Activated CD8-positive, alpha-beta T cell treated with anti-CD3 and anti-CD28 coated beads for 36 hours (primary cell): ENCODE results near the gene DAPK1. TPM values are rescaled to one million over a fixed set of nuclear protein-coding genes. Genes with fewer than 3 reads are reported as not detected.

Source experiments
- ATAC-seq: fragments of 200-7000 bp; cut with Tn5 transposase; one replicate; pipeline ENCODE4 v1.10.0; 2021; ENCODE audit warnings: mild to moderate bottlenecking, moderate library complexity
- CTCF ChIA-PET: fragments of 350-600 bp; sonication (Branson Sonifier 250); formaldehyde crosslinking; loops from one replicate; lab custom pipeline; 2021; ENCODE audit warnings: antibody characterized with exemption; lab: Charles Lee
- POLR2A ChIA-PET: fragments of 350-600 bp; sonication (Branson Sonifier 250); formaldehyde crosslinking; loops from one replicate; lab custom pipeline; 2021; ENCODE audit warnings: antibody characterized with exemption; lab: Charles Lee
- DNase-seq: peaks from one replicate; pipeline ENCODE4 v3.0.0-alpha.2; 2020
- H3K27ac Mint-ChIP-seq: one replicate; pipeline ENCODE4 v1.8.0; 2021; ENCODE audit warnings: mild to moderate bottlenecking, mixed read lengths
- H3K27me3 Mint-ChIP-seq: one replicate; pipeline ENCODE4 v1.8.0; 2021; ENCODE audit warnings: mixed read lengths
- H3K36me3 Mint-ChIP-seq: one replicate; pipeline ENCODE4 v1.8.0; 2021; ENCODE audit warnings: low read depth, mixed read lengths
- H3K4me1 Mint-ChIP-seq: one replicate; pipeline ENCODE4 v1.8.0; 2021; ENCODE audit warnings: low read depth, mixed read lengths
- H3K4me3 Mint-ChIP-seq: one replicate; pipeline ENCODE4 v1.8.0; 2021; ENCODE audit warnings: mild to moderate bottlenecking, moderate library complexity, mixed read lengths
- H3K9me3 Mint-ChIP-seq: one replicate; pipeline ENCODE4 v1.8.0; 2021; ENCODE audit warnings: mixed read lengths
- CTCF ChIP-seq: fragments of 200-600 bp; IDR thresholded peaks from one replicate; pipeline ENCODE4 v1.8.0; 2022; ENCODE audit warnings: antibody characterized with exemption, mild to moderate bottlenecking
- intact Hi-C: fragments of 100-400 bp; cut with micrococcal nuclease; formaldehyde crosslinking; loops from one replicate; pipeline ENCODE4 v1.10.0; 2022
- total RNA-seq, 2 experiments: library from RNA; stranded (reverse); gene quantifications; one replicate each; pipeline ENCODE4 v1.2.3, GENCODE V29; 2021

Gene DAPK1
- total RNA-seq, 2 experiments from 2014 or later, result 1.7 to 2.1 TPM

- TF ChIP-seq CTCF, result no peak
- no peak overlapping the region for H3K27ac Mint-ChIP-seq
- H3K4me3 Mint-ChIP-seq, result no peak overlapping the region
- H3K36me3 Mint-ChIP-seq, result no peaks in the 10 kb centered on the region
- ATAC-seq (no peak), DNase-seq (no peak)
- CTCF ChIA-PET, result no interaction called here
- H3K27me3 Mint-ChIP-seq, result no peaks in the 10 kb centered on the region
- POLR2A ChIA-PET, result no interaction called here
- no peaks in the 10 kb centered on the region for H3K9me3 Mint-ChIP-seq
- peaks cover 8% of the 10 kb centered on the region for H3K4me1 Mint-ChIP-seq
- intact Hi-C loops, result no loop called here
These were observed 183.8 kb downstream of the DAPK1 start for GRCh38 chr9:87681271-87682061.

GRCh38 chr9:87682085-87682484 is 184.4 kb downstream of the DAPK1 start:
- ChIA-PET POLR2A (no interaction called here), CTCF (no interaction called here)
- no peak overlapping the region for H3K27ac Mint-ChIP-seq
- no peaks in the 10 kb centered on the region for H3K36me3 Mint-ChIP-seq
- intact Hi-C loops, result no loop called here
- ATAC-seq (no peak), DNase-seq (no peak)
- H3K9me3 Mint-ChIP-seq, result no peaks in the 10 kb centered on the region
- peaks cover 8% of the 10 kb centered on the region for H3K4me1 Mint-ChIP-seq
- H3K27me3 Mint-ChIP-seq, result no peaks in the 10 kb centered on the region
- H3K4me3 Mint-ChIP-seq, result no peak overlapping the region
- TF ChIP-seq CTCF, result no peak

GRCh38 chr9:87682618-87683017 is 185.0 kb downstream of the DAPK1 start:
- DNase-seq, result no peak
- POLR2A ChIA-PET, result no interaction called here
- Mint-ChIP-seq H3K36me3 (no peaks in the 10 kb centered on the region), H3K27ac (no peak overlapping the region), H3K4me1 (peaks cover 8% of the 10 kb centered on the region), H3K27me3 (no peaks in the 10 kb centered on the region), H3K9me3 (no peaks in the 10 kb centered on the region), H3K4me3 (no peak overlapping the region)
- no peak for TF ChIP-seq CTCF
- ATAC-seq, result no peak
- intact Hi-C loops, result no loop called here
- CTCF ChIA-PET, result no interaction called here

GRCh38 chr9:87683751-87684626 is 186.3 kb downstream of the DAPK1 start:
- intact Hi-C loops, result no loop called here
- no peak for DNase-seq
- H3K36me3 Mint-ChIP-seq, result no peaks in the 10 kb centered on the region
- H3K27ac Mint-ChIP-seq, result no peak overlapping the region
- no peaks in the 10 kb centered on the region for H3K27me3 Mint-ChIP-seq
- TF ChIP-seq CTCF, result no peak
- POLR2A ChIA-PET, result no interaction called here
- no peak overlapping the region for H3K4me3 Mint-ChIP-seq
- no peaks in the 10 kb centered on the region for H3K9me3 Mint-ChIP-seq
- ATAC-seq, result no peak
- CTCF ChIA-PET, result interaction anchor here (1.0 kb wide), 1 partner anchor 49 kb away, joined by 3 read pairs; no protein-coding TSS in a partner anchor
- peaks cover 8% of the 10 kb centered on the region for H3K4me1 Mint-ChIP-seq
